HFF-Myc (cell line): Measurements from ENCODE around the gene NTMT1.

Experiments
- DNase-seq: peaks from one replicate; pipeline ENCODE4 v3.0.0-alpha.2; 2011; ENCODE audit warnings: low read depth; ENCODE audit errors: extremely low read depth
- H3K4me3 ChIP-seq: replicated peaks from 2 replicates; pipeline ENCODE4 v1.5.1; 2011; ENCODE audit warnings: low read depth, mild to moderate bottlenecking, control low read depth, low read length
- CTCF ChIP-seq: IDR thresholded peaks from 2 replicates; pipeline ENCODE4 v1.5.1; 2012; ENCODE audit warnings: mild to moderate bottlenecking, low read depth, low read length, control low read depth; ENCODE audit errors: missing control alignments

NTMT1 gene

GRCh38 chr9:129639034-129639630 lies 13.2 kb downstream of the NTMT1 start:
- no peak overlapping the region for H3K4me3 ChIP-seq
- DNase-seq = no peak
- no peak for TF ChIP-seq CTCF

GRCh38 chr9:129639756-129640085 lies 13.8 kb downstream of the NTMT1 start:
- TF ChIP-seq CTCF = no peak
- DNase-seq = no peak
- peak overlapping the region; percentile 95; the same call in 1 of the 2 replicates for H3K4me3 ChIP-seq

- no peak for TF ChIP-seq CTCF
- DNase-seq = no peak
- H3K4me3 ChIP-seq = peak overlapping the region; percentile 95
These were observed 14.3 kb downstream of the NTMT1 start for GRCh38 chr9:129640086-129640870.

GRCh38 chr9:129640871-129641749 lies 15.1 kb downstream of the NTMT1 start:
- DNase-seq = no peak
- H3K4me3 ChIP-seq = peak overlapping the region; percentile 95
- TF ChIP-seq CTCF = no peak

- peak within 1 kb of the TSS; percentile 95 for H3K4me3 ChIP-seq
- TF ChIP-seq CTCF = peak; percentile 92
These were observed 16.0 kb downstream of the NTMT1 start, which contains the start of gene ASB6 for GRCh38 chr9:129641750-129642585. ASB6 (minus strand) TSS chr9:129642151; CDS start chr9:129641999, 152 bp downstream.

GRCh38 chr9:129643706-129644105 lies 17.7 kb downstream of the NTMT1 start:
- no peak for DNase-seq
- TF ChIP-seq CTCF = no peak
- H3K4me3 ChIP-seq = no peak overlapping the region

More at GRCh38 chr9:129641750-129642585, 16.0 kb downstream of the NTMT1 start, which contains the start of gene ASB6:
- DNase-seq = peak; percentile 89
